Chondrocyte (in vitro differentiated cells): Measurements from ENCODE around the gene RASAL2. TPM values are rescaled to one million over a fixed set of nuclear protein-coding genes. Genes with fewer than 3 reads are reported as not detected.

ENCODE experiments used
- DNase-seq: peaks from one replicate; pipeline ENCODE4 v3.0.0; 2021; ENCODE audit warnings: mixed read lengths, low spot score
- H3K27ac Mint-ChIP-seq: one replicate; pipeline ENCODE4 v1.8.0; 2021; ENCODE audit warnings: mild to moderate bottlenecking, moderate library complexity, mixed read lengths; ENCODE audit not compliant: unreplicated experiment
- H3K27me3 Mint-ChIP-seq: 2 replicates; pipeline ENCODE4 v1.8.0; 2021; ENCODE audit warnings: low read depth, mixed read lengths
- H3K36me3 Mint-ChIP-seq: 2 replicates; pipeline ENCODE4 v1.8.0; 2021; ENCODE audit warnings: low read depth, mixed read lengths
- H3K4me1 Mint-ChIP-seq: 2 replicates; pipeline ENCODE4 v1.8.0; 2021; ENCODE audit warnings: low read depth, mild to moderate bottlenecking, mixed read lengths
- H3K4me3 Mint-ChIP-seq: one replicate; pipeline ENCODE4 v1.8.0; 2021; ENCODE audit warnings: mild to moderate bottlenecking, moderate library complexity, mixed read lengths; ENCODE audit not compliant: unreplicated experiment
- H3K9me3 Mint-ChIP-seq: 2 replicates; pipeline ENCODE4 v1.8.0; 2021; ENCODE audit warnings: low read depth, mixed read lengths
- total RNA-seq: library from RNA; stranded (reverse); gene quantifications from 3 replicates; pipeline ENCODE4 v1.2.1, GENCODE V29; 2021
- TF ChIP-seq, protein P1 (sequence below): fragments of 200-600 bp; sonication (generic); IDR thresholded peaks from 2 replicates; pipeline ENCODE4 v1.5.0; 2021; ENCODE audit warnings: antibody characterized with exemption, mild to moderate bottlenecking, moderate library complexity

RASAL2 gene
- total RNA-seq, 1 donor from 2014 or later = 40.1 TPM

DNA sequence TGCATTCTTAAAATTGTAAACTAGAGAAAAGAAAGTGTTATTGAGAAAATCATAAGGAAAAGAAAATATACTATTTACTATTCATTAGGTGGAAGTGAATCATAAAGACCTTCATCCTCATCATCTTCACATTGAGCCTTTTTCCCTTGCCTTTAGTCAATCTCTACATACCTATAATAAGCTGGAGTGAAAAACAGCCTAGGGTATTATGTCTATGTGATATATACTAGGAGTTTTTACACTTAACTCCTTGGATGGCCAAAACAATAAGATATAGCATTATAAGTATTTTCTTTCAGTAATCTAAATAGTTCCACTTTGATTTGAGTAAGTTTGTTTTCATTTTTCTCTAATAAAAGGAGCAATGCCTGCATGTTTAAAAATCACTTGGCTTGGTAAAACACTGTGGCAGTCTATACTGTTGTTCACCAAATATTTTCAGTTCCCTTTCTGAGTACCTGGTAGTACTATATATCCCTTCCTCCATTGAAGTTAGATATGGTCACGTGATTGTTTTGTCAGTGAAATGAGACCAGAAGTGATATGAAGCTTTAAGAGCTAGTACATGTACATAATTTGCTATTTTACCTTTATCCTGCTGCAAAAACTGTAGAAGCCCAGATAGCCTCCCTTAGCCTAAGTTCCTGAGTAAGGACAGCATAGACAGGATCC, 324.5 kb downstream of the RASAL2 start:
- peaks cover 5% of the 10 kb centered on the region for H3K36me3 Mint-ChIP-seq
- H3K27me3 Mint-ChIP-seq = no peaks in the 10 kb centered on the region
- H3K4me3 Mint-ChIP-seq = no peak overlapping the region
- peaks cover 29% of the 10 kb centered on the region for H3K9me3 Mint-ChIP-seq
- H3K27ac Mint-ChIP-seq = no peak overlapping the region
- peaks cover 5% of the 10 kb centered on the region for H3K4me1 Mint-ChIP-seq
- no peak for DNase-seq
- TF ChIP-seq, protein P1, sequence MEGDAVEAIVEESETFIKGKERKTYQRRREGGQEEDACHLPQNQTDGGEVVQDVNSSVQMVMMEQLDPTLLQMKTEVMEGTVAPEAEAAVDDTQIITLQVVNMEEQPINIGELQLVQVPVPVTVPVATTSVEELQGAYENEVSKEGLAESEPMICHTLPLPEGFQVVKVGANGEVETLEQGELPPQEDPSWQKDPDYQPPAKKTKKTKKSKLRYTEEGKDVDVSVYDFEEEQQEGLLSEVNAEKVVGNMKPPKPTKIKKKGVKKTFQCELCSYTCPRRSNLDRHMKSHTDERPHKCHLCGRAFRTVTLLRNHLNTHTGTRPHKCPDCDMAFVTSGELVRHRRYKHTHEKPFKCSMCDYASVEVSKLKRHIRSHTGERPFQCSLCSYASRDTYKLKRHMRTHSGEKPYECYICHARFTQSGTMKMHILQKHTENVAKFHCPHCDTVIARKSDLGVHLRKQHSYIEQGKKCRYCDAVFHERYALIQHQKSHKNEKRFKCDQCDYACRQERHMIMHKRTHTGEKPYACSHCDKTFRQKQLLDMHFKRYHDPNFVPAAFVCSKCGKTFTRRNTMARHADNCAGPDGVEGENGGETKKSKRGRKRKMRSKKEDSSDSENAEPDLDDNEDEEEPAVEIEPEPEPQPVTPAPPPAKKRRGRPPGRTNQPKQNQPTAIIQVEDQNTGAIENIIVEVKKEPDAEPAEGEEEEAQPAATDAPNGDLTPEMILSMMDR = no peak

DNA sequence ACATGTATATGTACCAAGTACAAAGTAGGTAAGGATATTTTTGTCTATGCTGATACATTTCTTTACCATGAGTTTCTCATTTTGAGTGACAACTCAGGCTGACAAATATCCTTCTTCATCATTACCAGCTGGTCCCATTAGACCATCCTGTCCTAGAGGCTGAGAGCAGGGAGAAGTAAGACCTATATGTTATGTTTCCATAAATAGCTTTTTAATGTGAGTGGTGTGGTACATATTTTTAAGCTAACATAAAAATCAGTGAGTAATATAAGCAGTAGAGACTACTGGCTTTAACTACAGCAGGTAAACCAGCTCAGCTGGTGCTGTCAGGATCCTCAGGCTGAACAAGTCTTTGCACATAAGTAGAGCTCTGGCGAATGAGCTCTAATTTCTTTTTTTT, 340.5 kb downstream of the RASAL2 start:
- H3K4me3 Mint-ChIP-seq = no peak overlapping the region
- H3K4me1 Mint-ChIP-seq = peaks cover 13% of the 10 kb centered on the region

DNA sequence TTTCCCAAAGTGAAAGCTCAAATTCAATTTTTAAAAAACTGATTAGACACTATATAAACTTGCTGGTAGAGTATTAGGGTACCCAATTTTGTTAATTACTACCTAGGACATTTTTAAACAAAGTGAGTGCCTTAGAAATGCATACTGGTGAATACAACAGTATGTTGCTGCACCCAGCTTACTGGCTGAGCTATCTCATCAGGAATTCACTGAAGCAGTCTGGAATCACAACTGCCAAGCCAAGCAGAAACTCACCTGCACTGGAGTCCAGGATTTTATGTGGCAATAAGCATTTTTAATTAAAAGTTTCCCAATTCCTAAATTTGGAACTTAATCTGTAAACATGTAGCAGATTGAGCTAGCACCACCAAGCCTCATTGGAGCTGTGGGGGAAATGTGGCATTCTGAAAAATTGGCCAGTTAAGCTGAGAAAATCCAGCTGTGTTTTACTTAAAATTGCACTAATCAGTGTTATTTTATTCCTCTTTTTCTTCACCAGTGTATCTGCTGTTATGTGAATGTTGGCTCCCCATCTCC, 341.1 kb downstream of the RASAL2 start:
- Mint-ChIP-seq H3K4me3 (no peak overlapping the region), H3K36me3 (peaks cover 2% of the 10 kb centered on the region), H3K27me3 (no peaks in the 10 kb centered on the region), H3K27ac (no peak overlapping the region), H3K4me1 (peaks cover 13% of the 10 kb centered on the region), H3K9me3 (no peaks in the 10 kb centered on the region)
- TF ChIP-seq, protein P1 = no peak
- no peak for DNase-seq

More for the DNA sequence above, 340.5 kb downstream of the RASAL2 start:
- Mint-ChIP-seq H3K36me3 (peaks cover 2% of the 10 kb centered on the region), H3K27me3 (no peaks in the 10 kb centered on the region), H3K9me3 (no peaks in the 10 kb centered on the region), H3K27ac (no peak overlapping the region)
- DNase-seq = no peak
- TF ChIP-seq, protein P1 = no peak

DNA sequence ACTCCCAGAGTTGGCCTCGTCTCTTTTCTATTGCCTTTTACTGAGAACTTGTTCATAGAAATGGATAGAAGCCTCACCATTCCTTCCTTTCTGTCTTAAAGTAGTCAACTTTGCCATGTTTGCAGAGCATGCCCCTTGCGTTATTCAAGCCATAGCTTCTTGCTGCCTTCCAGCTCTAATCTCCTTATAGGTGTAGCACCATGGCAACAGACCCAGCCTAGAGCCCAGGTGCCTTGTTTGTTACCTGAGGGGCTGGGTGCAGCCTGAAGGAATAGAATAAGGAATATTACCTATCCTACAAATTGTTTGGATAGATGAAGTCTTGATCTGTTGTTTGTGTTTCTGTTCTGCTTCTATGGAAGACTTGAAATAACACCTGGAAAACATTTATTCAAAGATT, 343.0 kb downstream of the RASAL2 start:
- Mint-ChIP-seq H3K27me3 (no peaks in the 10 kb centered on the region), H3K9me3 (no peaks in the 10 kb centered on the region), H3K4me1 (peaks cover 13% of the 10 kb centered on the region), H3K27ac (no peak overlapping the region), H3K36me3 (peaks cover 11% of the 10 kb centered on the region), H3K4me3 (no peak overlapping the region)
- no peak for DNase-seq
- TF ChIP-seq, protein P1 = no peak

DNA sequence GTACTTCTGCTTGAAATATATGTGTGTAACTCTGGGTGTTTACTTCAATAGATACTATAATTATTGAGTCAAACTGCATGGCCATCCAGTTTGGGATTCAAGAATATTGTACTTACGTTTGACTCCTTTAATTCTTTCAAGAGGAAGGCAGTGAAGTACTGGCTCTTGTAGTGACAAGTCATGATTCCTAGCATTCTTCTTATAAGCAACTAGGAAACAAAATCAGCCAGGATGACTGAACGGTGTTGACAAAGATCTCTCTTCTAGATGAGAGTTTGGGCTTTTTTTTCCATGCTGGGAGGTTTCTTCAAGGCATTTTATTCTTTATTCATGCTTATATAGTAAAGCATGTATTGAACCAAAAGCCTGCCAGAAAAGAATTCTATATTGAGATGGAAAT, 344.5 kb downstream of the RASAL2 start:
- Mint-ChIP-seq H3K9me3 (no peaks in the 10 kb centered on the region), H3K4me1 (peaks cover 13% of the 10 kb centered on the region), H3K36me3 (peaks cover 21% of the 10 kb centered on the region), H3K27ac (no peak overlapping the region), H3K4me3 (no peak overlapping the region), H3K27me3 (no peaks in the 10 kb centered on the region)
- DNase-seq = no peak
- TF ChIP-seq, protein P1 = no peak
